HG03196 (cell line): ENCODE results near the gene MANEAL.

Experiments
- ATAC-seq: cut with Tn5 transposase; IDR thresholded peaks from one replicate; pipeline ENCODE4 v1.9.1; 2021; ENCODE audit not compliant: unreplicated experiment

MANEAL gene

GRCh38 chr1:37782491-37782890 is 11.2 kb upstream of the MANEAL start:
- ATAC-seq: no peak

- no peak for ATAC-seq
These were observed 532 bp upstream of the MANEAL start for GRCh38 chr1:37792943-37793686.

- ATAC-seq: peak; percentile 25
These were observed 1.0 kb downstream of the MANEAL start for GRCh38 chr1:37794372-37795339.

GRCh38 chr1:37795340-37796125 is 1.9 kb downstream of the MANEAL start:
- no peak for ATAC-seq

DNA sequence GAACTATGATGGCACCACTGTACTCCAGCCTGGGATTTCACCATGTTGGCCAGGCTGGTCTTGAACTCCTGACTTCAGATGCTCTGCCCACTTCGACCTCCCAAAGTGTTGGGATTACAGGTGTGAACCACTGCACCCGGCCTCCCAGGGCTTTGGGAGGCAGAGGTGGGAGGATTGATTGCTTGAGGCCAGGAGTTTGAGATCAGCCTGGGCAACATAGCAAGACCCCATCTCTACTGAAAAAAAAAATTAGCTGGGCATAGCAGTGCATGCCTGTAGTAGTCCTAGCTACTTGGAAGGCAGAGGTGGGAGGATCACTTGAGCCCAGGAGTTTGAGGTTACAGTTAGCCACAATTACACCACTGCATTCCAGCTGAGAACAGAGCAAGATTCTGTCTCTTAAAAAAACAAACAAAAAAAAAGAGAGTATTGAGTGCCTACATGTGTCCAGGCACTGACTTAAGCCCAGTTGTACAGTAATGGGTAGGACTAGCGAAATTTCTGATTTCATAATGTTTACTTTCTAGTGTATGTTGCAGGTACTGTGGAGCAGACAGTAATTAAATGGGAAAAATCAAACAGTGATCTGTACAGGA is 4.2 kb downstream of the MANEAL start:
- no peak for ATAC-seq

GRCh38 chr1:37802439-37802838 is 8.8 kb downstream of the MANEAL start:
- ATAC-seq: no peak

- no peak for ATAC-seq
These were observed 13.5 kb downstream of the MANEAL start for GRCh38 chr1:37807220-37807554.

DNA sequence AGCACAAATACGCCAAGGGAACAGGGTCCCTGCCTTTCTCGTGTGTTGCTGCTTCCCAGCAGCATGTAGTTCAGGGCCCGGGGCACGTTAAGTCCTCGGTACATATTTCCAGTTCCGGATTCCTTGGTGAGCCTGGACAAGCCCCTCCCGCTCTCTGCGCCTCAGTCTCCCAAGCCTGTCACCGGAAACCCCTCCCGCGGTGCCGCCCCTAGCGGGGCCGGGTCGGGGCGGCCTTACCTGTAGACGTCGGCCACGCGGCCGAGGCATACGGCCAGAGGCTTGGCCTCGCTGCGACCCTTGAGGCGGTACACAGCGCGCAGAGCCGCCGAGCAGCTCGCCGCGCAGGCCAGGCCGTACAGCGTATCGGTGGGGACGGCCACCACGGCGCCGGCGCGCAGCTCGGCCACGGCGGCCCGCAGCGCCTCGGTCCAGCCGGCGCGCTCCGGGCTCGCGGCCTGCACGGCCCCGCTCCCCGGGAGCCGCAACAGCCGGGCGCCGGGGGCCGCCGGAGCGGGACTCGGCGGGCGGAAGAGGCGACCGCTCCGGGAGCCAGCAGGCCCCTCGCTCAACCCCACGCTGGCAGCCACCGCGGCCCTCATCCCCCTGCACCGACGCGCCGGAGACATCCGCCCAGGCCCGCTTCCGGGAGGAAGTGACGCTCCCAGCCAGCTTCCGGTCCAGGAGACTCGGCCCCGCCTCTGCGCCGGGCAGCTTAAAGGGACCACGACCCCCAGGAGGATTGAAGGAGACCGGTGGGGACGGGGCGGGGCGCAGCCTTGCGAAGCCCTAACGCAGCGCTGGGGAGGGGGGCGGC is 14.1 kb downstream of the MANEAL start, which contains the start of the genes C1orf122 and YRDC:
TSS of gene C1orf122 (plus strand) at position 236 of the 814 bp plus-strand sequence. CDS start 615 bp downstream, outside the sequence.
TSS of gene YRDC (minus strand) at position 654 of the 814 bp plus-strand sequence. CDS start at position 626, 28 bp downstream.
- peak; percentile 83 for ATAC-seq

- ATAC-seq: peak; percentile 25
These were observed 15.0 kb downstream of the MANEAL start for GRCh38 chr1:37808369-37809319.

- ATAC-seq: no peak
These were observed 16.3 kb downstream of the MANEAL start for GRCh38 chr1:37809942-37810341.

- ATAC-seq: no peak
These were observed 17.5 kb downstream of the MANEAL start for GRCh38 chr1:37811027-37811655.

DNA sequence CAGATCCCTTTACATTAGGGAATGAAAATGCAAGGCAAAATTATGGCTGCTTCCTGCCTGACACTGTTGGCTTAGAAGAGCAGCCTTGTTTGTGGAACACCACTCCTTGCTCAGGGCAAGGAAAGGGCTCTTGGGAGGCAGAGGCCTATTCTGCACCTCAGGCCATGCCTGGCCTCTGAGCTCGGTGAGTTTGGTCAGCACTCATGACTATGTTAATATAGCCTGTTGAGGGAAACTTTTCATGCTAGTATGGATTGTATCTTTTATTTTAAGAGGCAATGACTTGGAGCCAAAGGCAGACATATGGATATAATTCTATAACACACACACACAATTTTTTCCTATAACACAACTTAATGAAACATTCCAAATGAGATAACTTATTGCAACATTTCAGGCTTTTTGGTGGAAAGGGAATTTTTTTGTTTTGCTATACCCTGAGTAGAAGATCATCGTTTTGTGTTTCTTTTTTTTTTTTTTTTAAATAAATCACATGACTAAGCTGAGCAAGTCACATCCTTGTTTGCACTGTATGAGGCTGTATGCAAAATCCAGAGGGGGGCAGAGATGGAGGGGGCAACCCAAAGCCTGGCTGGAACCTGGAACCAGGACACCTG is 20.0 kb downstream of the MANEAL start:
- ATAC-seq: no peak

DNA sequence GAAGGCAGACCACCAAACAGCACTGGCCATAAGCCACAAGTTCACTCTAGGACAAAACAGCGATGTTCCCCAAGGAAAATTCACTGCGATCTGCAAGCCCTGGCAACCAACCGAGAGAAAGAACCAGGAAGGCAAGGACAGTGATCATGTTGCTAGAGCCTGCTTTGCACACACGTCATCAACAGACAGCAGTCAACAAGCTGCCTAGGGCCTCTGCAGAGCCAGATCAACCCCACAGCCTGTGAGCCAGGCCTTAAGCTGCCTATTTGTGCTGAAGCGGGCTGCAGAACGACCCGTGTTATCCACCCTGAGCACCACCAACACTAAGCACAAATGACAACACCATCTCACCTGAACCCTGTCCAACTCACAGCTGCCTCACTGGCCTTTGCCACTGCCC is 20.6 kb downstream of the MANEAL start:
- ATAC-seq: no peak

DNA sequence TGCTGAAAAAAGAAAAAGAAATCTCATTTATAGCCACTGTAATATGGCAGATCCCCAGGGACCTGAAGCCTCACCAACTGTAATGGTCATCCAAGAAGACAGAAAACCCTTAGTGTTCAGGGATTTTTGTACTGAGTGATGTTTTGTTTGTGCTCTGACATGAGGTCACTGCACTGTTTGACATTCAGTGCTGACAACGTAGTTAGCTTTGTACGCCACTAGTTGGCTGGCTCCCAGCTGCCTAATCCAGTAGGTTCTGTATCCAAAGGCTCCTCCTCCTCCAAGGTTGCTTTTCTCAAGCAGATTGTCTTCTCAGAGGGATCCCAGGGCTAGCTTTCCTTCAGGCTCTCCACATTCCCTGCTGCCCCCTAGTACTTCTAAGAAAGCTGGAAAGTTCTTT is 23.8 kb downstream of the MANEAL start:
- no peak for ATAC-seq

DNA sequence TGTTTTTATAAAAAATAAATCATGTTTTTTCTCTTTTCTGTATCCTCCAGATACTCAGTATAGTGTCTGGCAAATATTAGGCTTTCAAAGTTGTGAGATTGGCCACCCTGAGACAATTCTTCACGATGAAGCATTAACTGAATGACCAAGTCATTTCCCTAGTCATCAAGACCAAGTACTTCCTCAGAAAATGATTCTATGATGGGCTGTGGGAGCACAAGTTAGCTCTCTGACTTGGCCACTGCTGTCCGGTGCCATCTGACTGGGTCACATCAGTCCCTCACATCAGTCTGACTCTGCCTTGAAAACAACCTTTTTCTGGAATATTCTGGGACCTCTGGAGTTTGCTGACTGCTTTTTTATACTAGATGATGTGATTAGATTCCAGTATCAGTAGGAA is 27.8 kb downstream of the MANEAL start:
- no peak for ATAC-seq

GRCh38 chr1:37822906-37823815 is 29.5 kb downstream of the MANEAL start:
- ATAC-seq: no peak

DNA sequence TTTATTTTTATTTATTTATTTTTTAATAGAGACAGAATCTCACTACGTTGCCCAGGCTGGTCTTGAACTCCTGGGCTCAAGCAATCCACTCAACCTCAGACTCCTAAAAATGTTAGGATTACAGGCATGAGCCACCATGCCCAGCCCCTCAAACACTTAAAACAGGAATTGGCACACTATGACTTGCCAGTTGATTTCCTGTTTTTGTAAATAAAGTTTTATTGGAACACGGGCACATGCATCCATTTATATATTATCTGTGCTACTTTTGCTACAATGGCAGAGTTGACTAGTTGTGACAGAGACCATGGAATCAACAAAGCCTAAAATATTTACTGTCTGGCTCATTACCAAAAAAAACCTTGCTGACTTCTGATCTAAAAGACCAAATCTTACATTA is 30.4 kb downstream of the MANEAL start:
- ATAC-seq: no peak
